Kidney (tissue), 14 donors: ENCODE results near the gene DENND4A. TPM values are rescaled to one million over a fixed set of nuclear protein-coding genes. Genes with fewer than 3 reads are reported as not detected.
A peak's percentile ranks its signal among the peaks of the same experiment; 100 is the strongest.

Source experiments
- DNase-seq, 5 donors: peaks; one replicate each; pipeline ENCODE4 v3.0.0-alpha.2; 2013 to 2020
- FAIRE-seq: peaks from 2 replicates; lab custom pipeline; 2012; peaks lifted over from hg19 to GRCh38; lab: Jason Lieb, UNC
- H3K27ac ChIP-seq, 2 donors: one replicate each; pipeline ENCODE4 v1.7.0; 2013; ENCODE audit warnings: low read depth in 2 of 2, low read length in 2 of 2, inconsistent platforms in 1 of 2
- H3K27me3 ChIP-seq: one replicate; pipeline ENCODE4 v1.7.1; 2013; ENCODE audit warnings: low read length, inconsistent platforms; ENCODE audit not compliant: control insufficient read depth, insufficient read depth
- H3K36me3 ChIP-seq, 3 donors: one replicate each; pipeline versions ENCODE4 v1.7.0 to v1.7.1; 2013; ENCODE audit warnings: low read length in 3 of 3, control low read depth in 1 of 3, inconsistent platforms in 1 of 3; ENCODE audit not compliant: insufficient read depth in 3 of 3, control insufficient read depth in 2 of 3
- H3K4me1 ChIP-seq, 3 donors: one replicate each; pipeline versions ENCODE4 v1.7.0 to v1.7.1; 2013; ENCODE audit warnings: low read length in 3 of 3, inconsistent platforms in 1 of 3, low read depth in 1 of 3; ENCODE audit not compliant: control insufficient read depth in 2 of 3, insufficient read depth in 2 of 3
- H3K4me3 ChIP-seq, 3 donors: one replicate each; pipeline versions ENCODE4 v1.7.0 to v1.8.1; 2013; ENCODE audit warnings: low read length in 3 of 3, control low read depth in 1 of 3, inconsistent platforms in 1 of 3
- H3K9ac ChIP-seq, 3 donors: one replicate each; pipeline versions ENCODE4 v1.7.0 to v1.7.1; 2013; ENCODE audit warnings: low read length in 3 of 3, control low read depth in 1 of 3, inconsistent platforms in 1 of 3
- H3K9me3 ChIP-seq, 3 donors: one replicate each; pipeline versions ENCODE4 v1.7.0 to v1.7.1; 2013; ENCODE audit warnings: low read length in 3 of 3, control low read depth in 1 of 3, inconsistent platforms in 1 of 3; ENCODE audit not compliant: control insufficient read depth in 2 of 3, insufficient read depth in 1 of 3
- intact Hi-C: fragments of 100-400 bp; cut with DNase I; formaldehyde crosslinking; loops from one replicate; pipeline ENCODE4 v1.11.1; 2022
- polyA plus RNA-seq: library from polyadenylated mRNA; stranded (reverse); fragments of 350-450 nt; fragmentation: Illumina TruSeq; extraction: RNeasy Lipid Tissue Mini Kit (QIAGEN cat#74804); gene quantifications from one replicate; pipeline ENCODE4 v1.2.3, GENCODE V29; 2014; ENCODE audit warnings: low read depth, low replicate concordance; ENCODE audit not compliant: insufficient read depth
- total RNA-seq: library from RNA; stranded (reverse); fragmentation: NEBNext Ultra II Directional; extraction: Animal tissue kit (Norgen Biotek cat#: 25700); gene quantifications from one replicate; pipeline ENCODE4 v1.2.1, GENCODE V29; 2021
- TF ChIP-seq, protein P1 (sequence below): IDR thresholded peaks from 3 replicates; pipeline ENCODE4 v1.5.1; 2012; ENCODE audit warnings: mild to moderate bottlenecking, moderate library complexity, borderline replicate concordance; ENCODE audit not compliant: insufficient read depth; ENCODE audit errors: extremely low read depth
- donor health status: control.
- donor health status: control.
- donor health status: control.
- donor health status: control.
- donor health status: control.
- donor health status: DM: yes; HTN: yes; CAD: no.
- donor health status: Normal renal cell carcinoma (clear cell type).

Gene DENND4A
- total and polyA plus RNA-seq, 2 donors from 2014 or later: 8.6 to 35.9 TPM

DNA sequence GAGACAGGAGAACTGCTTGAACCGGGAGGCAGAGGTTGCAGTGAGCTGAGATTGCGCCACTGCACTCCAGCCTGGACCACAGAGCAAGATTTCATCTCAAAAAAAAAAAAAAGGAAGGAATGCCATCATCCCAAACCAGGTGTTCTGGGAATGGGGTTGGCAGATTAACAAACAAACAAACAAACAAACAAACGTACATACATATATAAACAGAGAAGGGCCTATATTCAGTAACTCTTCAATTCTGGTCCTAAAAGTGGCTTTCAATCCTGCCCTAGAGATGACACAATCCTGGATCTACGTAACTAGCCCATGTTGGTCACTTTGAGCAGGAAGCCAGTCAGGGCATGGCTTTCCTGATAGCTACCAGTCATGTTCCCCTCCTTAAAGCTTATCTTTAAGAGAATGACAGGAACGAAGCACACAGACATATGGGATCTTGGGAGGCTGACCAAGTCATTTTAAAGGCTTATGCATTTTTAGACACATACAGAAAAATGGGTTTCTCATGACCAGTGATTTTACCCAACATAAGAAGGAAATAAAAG lies 47.3 kb upstream of the DENND4A start:
- no peak overlapping the region for H3K27ac ChIP-seq

DNA sequence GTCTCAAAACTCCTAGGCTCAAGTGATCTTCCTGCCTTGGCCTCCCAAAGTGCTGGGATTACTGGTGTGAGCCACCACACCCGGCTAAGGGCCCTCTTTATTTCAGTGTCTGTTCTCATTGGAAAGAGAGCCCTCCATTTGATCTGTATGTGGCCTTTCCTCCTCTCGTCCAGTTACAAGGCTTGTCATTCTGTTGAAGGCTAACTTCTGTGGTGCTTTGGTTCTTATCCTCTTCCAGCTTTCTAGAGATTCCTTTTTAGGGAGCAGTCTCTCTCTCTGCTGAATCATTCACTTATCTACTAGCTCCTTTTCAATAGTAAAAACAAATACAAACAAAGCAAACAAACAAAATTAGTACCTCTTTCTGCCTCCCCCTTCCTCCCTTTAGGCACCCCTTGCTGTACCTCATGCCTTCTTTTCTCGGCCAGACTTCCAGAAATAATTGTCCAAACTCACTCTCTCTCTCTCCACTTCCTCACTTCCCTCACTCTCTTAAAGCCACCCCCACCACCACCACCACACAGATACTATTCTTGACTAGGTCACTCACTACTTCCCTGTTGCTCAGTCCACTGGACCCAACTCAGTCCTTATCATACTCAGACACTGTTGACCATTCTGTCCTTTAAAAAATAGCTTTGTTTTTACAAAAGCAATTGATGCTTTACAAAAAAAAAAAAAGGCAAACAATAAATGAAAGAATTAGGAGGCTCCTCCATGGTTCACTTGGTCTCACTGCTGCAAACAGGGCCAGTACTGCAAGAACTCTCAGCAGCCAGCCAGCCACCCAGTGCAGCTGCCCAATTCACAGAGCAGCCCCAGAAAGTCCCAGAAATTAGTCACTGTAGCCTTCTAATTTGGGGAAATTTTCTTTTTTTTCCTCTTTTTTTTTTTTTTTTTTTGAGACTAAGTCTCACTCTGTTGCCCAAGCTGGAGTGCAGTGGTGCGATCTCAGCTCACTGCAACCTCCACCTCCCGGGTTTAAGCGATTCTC lies 45.5 kb upstream of the DENND4A start:
- FAIRE-seq: no peak
- TF ChIP-seq, protein P1, sequence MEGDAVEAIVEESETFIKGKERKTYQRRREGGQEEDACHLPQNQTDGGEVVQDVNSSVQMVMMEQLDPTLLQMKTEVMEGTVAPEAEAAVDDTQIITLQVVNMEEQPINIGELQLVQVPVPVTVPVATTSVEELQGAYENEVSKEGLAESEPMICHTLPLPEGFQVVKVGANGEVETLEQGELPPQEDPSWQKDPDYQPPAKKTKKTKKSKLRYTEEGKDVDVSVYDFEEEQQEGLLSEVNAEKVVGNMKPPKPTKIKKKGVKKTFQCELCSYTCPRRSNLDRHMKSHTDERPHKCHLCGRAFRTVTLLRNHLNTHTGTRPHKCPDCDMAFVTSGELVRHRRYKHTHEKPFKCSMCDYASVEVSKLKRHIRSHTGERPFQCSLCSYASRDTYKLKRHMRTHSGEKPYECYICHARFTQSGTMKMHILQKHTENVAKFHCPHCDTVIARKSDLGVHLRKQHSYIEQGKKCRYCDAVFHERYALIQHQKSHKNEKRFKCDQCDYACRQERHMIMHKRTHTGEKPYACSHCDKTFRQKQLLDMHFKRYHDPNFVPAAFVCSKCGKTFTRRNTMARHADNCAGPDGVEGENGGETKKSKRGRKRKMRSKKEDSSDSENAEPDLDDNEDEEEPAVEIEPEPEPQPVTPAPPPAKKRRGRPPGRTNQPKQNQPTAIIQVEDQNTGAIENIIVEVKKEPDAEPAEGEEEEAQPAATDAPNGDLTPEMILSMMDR: no peak

More for the DNA sequence above, 47.3 kb upstream of the DENND4A start:
- no peaks in the 10 kb centered on the region for H3K27me3 ChIP-seq
- FAIRE-seq (no peak), DNase-seq (no peak)
- TF ChIP-seq, protein P1: no peak
- H3K36me3 ChIP-seq: no peaks in the 10 kb centered on the region
- intact Hi-C loops: no loop called here
- no peaks in the 10 kb centered on the region for H3K9me3 ChIP-seq
- no peak overlapping the region for H3K9ac ChIP-seq
- peaks cover 0 to 8% (median 7%) of the 10 kb centered on the region in 3 donors for H3K4me1 ChIP-seq
- H3K4me3 ChIP-seq: no peak overlapping the region

DNA sequence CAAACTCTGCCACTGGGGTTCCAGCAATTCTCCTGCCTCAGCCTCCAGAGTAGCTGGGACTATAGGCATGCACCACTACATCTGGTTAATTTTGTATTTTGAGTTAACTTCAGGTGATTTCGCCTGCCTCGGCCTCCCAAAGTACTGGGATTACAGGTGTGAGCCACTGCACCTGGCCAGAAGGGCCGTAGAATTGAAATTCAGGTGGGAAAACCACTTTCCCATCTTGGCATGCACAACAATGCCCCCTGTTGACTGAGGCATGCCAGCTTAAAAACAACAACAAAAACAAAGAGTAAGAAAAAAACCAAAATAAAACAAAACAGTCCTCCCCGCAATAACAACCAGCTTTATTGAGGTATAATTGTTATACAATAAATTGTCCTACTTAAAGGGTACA lies 44.6 kb upstream of the DENND4A start:
- DNase-seq (no peak), FAIRE-seq (no peak)
- Histone ChIP-seq H3K9ac (no peak overlapping the region), H3K9me3 (no peaks in the 10 kb centered on the region), H3K4me3 (no peak overlapping the region), H3K4me1 (peaks cover 10 to 28% (median 28%) of the 10 kb centered on the region in 3 donors), H3K27me3 (no peaks in the 10 kb centered on the region), H3K27ac (no peak overlapping the region), H3K36me3 (no peaks in the 10 kb centered on the region)
- TF ChIP-seq, protein P1: no peak
- intact Hi-C loops: no loop called here

More for the DNA sequence above, 45.5 kb upstream of the DENND4A start:
- H3K4me3 ChIP-seq: no peak overlapping the region
- H3K9me3 ChIP-seq: no peaks in the 10 kb centered on the region
- intact Hi-C loops: no loop called here
- DNase-seq: no peak
- no peak overlapping the region for H3K27ac ChIP-seq
- peaks cover 10 to 24% (median 23%) of the 10 kb centered on the region in 3 donors for H3K4me1 ChIP-seq
- no peaks in the 10 kb centered on the region for H3K36me3 ChIP-seq
- H3K27me3 ChIP-seq: no peaks in the 10 kb centered on the region
- peak overlapping the region in 1 of 3 donors; percentile 22 for H3K9ac ChIP-seq
